ENCODE data around the gene PATJ.

GRCh38 chr1:62212411-62212810 lies 470.1 kb downstream of the PATJ start:
- TF ChIP-seq, protein P1, sequence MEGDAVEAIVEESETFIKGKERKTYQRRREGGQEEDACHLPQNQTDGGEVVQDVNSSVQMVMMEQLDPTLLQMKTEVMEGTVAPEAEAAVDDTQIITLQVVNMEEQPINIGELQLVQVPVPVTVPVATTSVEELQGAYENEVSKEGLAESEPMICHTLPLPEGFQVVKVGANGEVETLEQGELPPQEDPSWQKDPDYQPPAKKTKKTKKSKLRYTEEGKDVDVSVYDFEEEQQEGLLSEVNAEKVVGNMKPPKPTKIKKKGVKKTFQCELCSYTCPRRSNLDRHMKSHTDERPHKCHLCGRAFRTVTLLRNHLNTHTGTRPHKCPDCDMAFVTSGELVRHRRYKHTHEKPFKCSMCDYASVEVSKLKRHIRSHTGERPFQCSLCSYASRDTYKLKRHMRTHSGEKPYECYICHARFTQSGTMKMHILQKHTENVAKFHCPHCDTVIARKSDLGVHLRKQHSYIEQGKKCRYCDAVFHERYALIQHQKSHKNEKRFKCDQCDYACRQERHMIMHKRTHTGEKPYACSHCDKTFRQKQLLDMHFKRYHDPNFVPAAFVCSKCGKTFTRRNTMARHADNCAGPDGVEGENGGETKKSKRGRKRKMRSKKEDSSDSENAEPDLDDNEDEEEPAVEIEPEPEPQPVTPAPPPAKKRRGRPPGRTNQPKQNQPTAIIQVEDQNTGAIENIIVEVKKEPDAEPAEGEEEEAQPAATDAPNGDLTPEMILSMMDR (conservative IDR thresholded peaks at IDR 0.05; ENCODE audit: low read length): no peak
- no peak for TF ChIP-seq EZH2phosphoT487 (IDR thresholded peaks at IDR 0.05; ENCODE audit: borderline replicate concordance)

Measured in Loucy (cell line).